Measurements from ENCODE around the gene ADAMTSL3. TPM values are rescaled to one million over a fixed set of nuclear protein-coding genes. Genes with fewer than 3 reads are reported as not detected.

The ADAMTSL3 gene
- total and polyA plus RNA-seq, 2 experiments from 2014 or later: 0.61 to 0.87 TPM

- Histone ChIP-seq H3K9me2 (ENCODE audit: insufficient read depth) (peaks cover 6% of the 10 kb centered on the region), H3K4me3 (no peak overlapping the region), H3K4me1 (ENCODE audit: insufficient read depth) (peaks cover 11% of the 10 kb centered on the region), H3K27me3 (ENCODE audit: insufficient read depth) (no peaks in the 10 kb centered on the region), H3K36me3 (ENCODE audit: insufficient read depth) (no peaks in the 10 kb centered on the region), H2AFZ (no peak overlapping the region), H3F3A (replicated peaks; ENCODE audit: low read depth) (no peaks in the 10 kb centered on the region), H4K20me1 (replicated peaks; ENCODE audit: insufficient read depth) (no peaks in the 10 kb centered on the region), H3K4me2 (no peak overlapping the region), H3K79me2 (replicated peaks; ENCODE audit: insufficient read depth) (no peaks in the 10 kb centered on the region), H3K27ac (ENCODE audit: low read depth) (no peak overlapping the region)
- H3K27me3 Mint-ChIP-seq (ENCODE audit: insufficient read depth, low read depth, poor library complexity): peaks cover 3% of the 10 kb centered on the region
- no peak for ATAC-seq
- H3K4me1 Mint-ChIP-seq: peaks cover 18% of the 10 kb centered on the region
- H3K27ac Mint-ChIP-seq: no peak overlapping the region
- no peak overlapping the region for H3K4me3 Mint-ChIP-seq
- H3K36me3 Mint-ChIP-seq (ENCODE audit: low read depth): no peaks in the 10 kb centered on the region
- no peak for DNase-seq (ENCODE audit: low spot score)
- no peaks in the 10 kb centered on the region for H3K9me3 Mint-ChIP-seq
- no peak for TF ChIP-seq ETS1 (IDR thresholded peaks at IDR 0.05)
- no peak for TF ChIP-seq ZNF114 (CRISPR knock-in tag; IDR thresholded peaks at IDR 0.05)
- TF ChIP-seq EZH2 (IDR thresholded peaks at IDR 0.05; ENCODE audit: low read depth, unreplicated experiment): no peak
- no peak for TF ChIP-seq STAT1 (IDR thresholded peaks at IDR 0.05; ENCODE audit: unreplicated experiment)
- TF ChIP-seq ZNF462 (CRISPR knock-in tag; IDR thresholded peaks at IDR 0.05): no peak
- no peak for TF ChIP-seq CREB1 (CRISPR knock-in tag; IDR thresholded peaks at IDR 0.05; ENCODE audit: low read depth)
- no peak for TF ChIP-seq POLR2AphosphoS5 (IDR thresholded peaks at IDR 0.05; ENCODE audit: low read depth)
- TF ChIP-seq EZH2phosphoT487 (IDR thresholded peaks at IDR 0.05; ENCODE audit: unreplicated experiment): no peak
- TF ChIP-seq NANOG (IDR thresholded peaks at IDR 0.05; ENCODE audit: borderline replicate concordance): no peak
- no peak for TF ChIP-seq JUNB (IDR thresholded peaks at IDR 0.05; ENCODE audit: unreplicated experiment)
- no peak for TF ChIP-seq CTCF (conservative IDR thresholded peaks at IDR 0.05; ENCODE audit: low read depth in 2 of 2)
- TF ChIP-seq REST (IDR thresholded peaks at IDR 0.05; ENCODE audit: unreplicated experiment): no peak
- TF ChIP-seq ZNF331 (CRISPR knock-in tag; IDR thresholded peaks at IDR 0.05; ENCODE audit: low read depth): no peak
Observed at GRCh38 chr15:83922649-83923294, 268.8 kb downstream of the ADAMTSL3 start.
